Stimulated activated naive CD8-positive, alpha-beta T cell treated with anti-CD3 and anti-CD28 coated beads, Interleukin-15, amount 100 ng/mL, for 72 hours (primary cell): ENCODE results near the gene KRT79.

Experiments
- ATAC-seq: fragments of 150-1000 bp; cut with Tn5 transposase; 2 replicates; pipeline ENCODE4 v1.10.0; 2021; ENCODE audit warnings: mild to moderate bottlenecking, moderate library complexity
- DNase-seq, 2 donors: peaks; one replicate each; pipeline ENCODE4 v3.0.0; 2021 to 2022
- H3K27ac Mint-ChIP-seq, 2 donors: one replicate each; pipeline ENCODE4 v1.8.0; 2022; ENCODE audit warnings: mild to moderate bottlenecking in 2 of 2, mixed read lengths in 2 of 2, moderate library complexity in 2 of 2
- H3K27me3 Mint-ChIP-seq: one replicate; pipeline ENCODE4 v1.8.0; 2022; ENCODE audit warnings: mixed read lengths
- H3K4me1 Mint-ChIP-seq: one replicate; pipeline ENCODE4 v1.8.0; 2022; ENCODE audit warnings: mild to moderate bottlenecking, mixed read lengths
- H3K4me3 Mint-ChIP-seq, 2 donors: one replicate each; pipeline ENCODE4 v1.8.0; 2022; ENCODE audit warnings: mild to moderate bottlenecking in 2 of 2, mixed read lengths in 2 of 2, moderate library complexity in 1 of 2
- H3K9me3 Mint-ChIP-seq, 2 donors: one replicate each; pipeline ENCODE4 v1.8.0; 2022; ENCODE audit warnings: mixed read lengths in 2 of 2

KRT79 gene

GRCh38 chr12:52787324-52788191 lies 46.6 kb downstream of the KRT79 start:
- H3K9me3 Mint-ChIP-seq, result peaks cover 0 to 7% of the 10 kb centered on the region in 2 donors
- H3K27ac Mint-ChIP-seq, result no peak overlapping the region
- peaks cover 47% of the 10 kb centered on the region for H3K27me3 Mint-ChIP-seq
- no peak overlapping the region for H3K4me3 Mint-ChIP-seq
- H3K4me1 Mint-ChIP-seq, result peaks cover 33% of the 10 kb centered on the region
- DNase-seq, result no peak
- no peak for ATAC-seq

GRCh38 chr12:52784909-52785308 lies 49.2 kb downstream of the KRT79 start:
- H3K27me3 Mint-ChIP-seq, result peaks cover 29% of the 10 kb centered on the region
- ATAC-seq, result no peak
- no peak overlapping the region for H3K27ac Mint-ChIP-seq
- H3K4me3 Mint-ChIP-seq, result no peak overlapping the region
- peaks cover 0 to 7% of the 10 kb centered on the region in 2 donors for H3K9me3 Mint-ChIP-seq
- DNase-seq, result no peak
- H3K4me1 Mint-ChIP-seq, result peaks cover 11% of the 10 kb centered on the region

DNA sequence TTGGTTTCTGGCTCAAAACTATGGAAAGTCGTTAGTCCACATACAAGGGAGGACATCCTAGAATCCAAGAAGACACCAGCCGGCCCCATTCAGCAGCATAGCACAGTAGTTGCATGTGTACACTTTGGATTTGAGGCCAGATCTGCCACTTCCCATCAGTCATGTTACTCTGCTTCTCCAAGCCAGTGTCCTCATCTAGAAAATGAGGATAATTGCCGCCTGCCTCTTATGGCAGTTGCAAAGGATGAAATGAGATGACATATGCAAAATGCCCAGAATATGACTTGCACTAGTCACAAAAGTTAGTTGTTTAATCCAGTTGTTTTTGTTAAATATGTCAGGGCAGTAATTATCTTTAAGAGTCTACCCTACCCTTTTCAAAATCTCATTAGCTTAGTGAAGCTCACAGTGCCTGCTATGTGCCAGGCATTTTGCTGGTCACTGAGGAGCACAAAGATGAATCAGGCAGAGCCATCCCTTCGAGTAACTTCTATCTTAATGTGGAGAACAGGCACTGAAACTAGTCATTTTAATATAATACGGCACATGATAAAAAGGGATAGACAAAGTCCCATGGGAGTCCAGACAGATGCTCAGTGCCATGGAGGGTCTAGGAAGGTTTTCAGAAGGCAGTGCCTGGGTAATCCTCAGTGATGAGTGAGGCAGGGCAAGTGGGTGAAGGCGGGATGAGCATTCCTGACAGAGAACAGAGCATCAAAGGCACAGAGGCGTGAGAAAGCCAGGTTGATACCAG lies 50.4 kb downstream of the KRT79 start:
- Mint-ChIP-seq H3K27ac (no peak overlapping the region), H3K9me3 (peaks cover 0 to 7% of the 10 kb centered on the region in 2 donors), H3K27me3 (peaks cover 18% of the 10 kb centered on the region), H3K4me3 (no peak overlapping the region), H3K4me1 (no peaks in the 10 kb centered on the region)
- DNase-seq, result no peak
- ATAC-seq, result no peak

DNA sequence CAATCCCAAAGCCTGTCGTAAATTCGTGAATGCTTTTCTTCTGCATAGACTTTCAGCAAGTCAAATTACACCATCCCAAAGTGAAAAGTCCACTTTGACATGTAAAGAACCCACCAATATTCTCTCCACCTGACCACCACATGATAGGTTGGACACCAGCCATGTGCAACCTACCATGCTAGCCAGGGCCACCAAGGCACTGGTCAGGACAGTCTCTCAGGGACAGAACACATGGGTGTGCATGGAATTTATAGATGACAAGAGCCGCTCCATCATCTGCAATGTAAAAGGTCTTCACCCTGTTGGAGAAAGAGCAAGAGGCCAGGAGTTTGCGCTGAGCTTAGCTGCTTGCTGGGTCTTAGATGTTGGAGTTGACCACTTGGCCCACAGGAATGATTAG lies 51.6 kb downstream of the KRT79 start:
- Mint-ChIP-seq H3K4me1 (no peaks in the 10 kb centered on the region), H3K27me3 (peaks cover 12% of the 10 kb centered on the region), H3K9me3 (peaks cover 0 to 7% of the 10 kb centered on the region in 2 donors), H3K27ac (no peak overlapping the region), H3K4me3 (no peak overlapping the region)
- no peak for ATAC-seq
- DNase-seq, result no peak

- H3K4me3 Mint-ChIP-seq, result no peak overlapping the region
- no peak for DNase-seq
- ATAC-seq, result no peak
- no peak overlapping the region for H3K27ac Mint-ChIP-seq
- H3K9me3 Mint-ChIP-seq, result peaks cover 0 to 7% of the 10 kb centered on the region in 2 donors
- peaks cover 12% of the 10 kb centered on the region for H3K27me3 Mint-ChIP-seq
- H3K4me1 Mint-ChIP-seq, result no peaks in the 10 kb centered on the region
These were observed 52.6 kb downstream of the KRT79 start for GRCh38 chr12:52781399-52782082.

DNA sequence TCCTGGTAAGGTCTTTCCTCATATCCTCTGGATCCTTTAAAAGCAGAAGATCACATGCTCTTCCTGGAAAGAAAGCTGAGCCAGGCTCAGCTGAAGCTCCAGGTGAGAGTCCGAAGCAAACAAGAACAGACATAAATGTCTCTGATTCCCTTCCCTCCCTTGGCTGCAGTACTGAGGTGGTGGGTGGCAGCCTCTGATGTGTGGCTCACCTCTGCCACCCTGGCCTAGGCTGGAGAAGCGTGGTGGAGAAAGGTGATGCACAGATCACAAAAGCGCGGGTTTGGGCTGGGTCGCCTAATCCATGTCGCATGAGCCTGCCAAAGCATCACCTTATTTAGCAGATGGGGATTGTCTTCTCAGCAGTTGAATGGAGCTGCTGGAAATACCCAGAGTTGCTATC lies 54.2 kb downstream of the KRT79 start:
- no peak overlapping the region for H3K27ac Mint-ChIP-seq
- no peaks in the 10 kb centered on the region for H3K9me3 Mint-ChIP-seq

GRCh38 chr12:52778833-52779232 lies 55.3 kb downstream of the KRT79 start:
- Mint-ChIP-seq H3K4me1 (no peaks in the 10 kb centered on the region), H3K4me3 (no peak overlapping the region), H3K27me3 (no peaks in the 10 kb centered on the region), H3K27ac (no peak overlapping the region), H3K9me3 (no peaks in the 10 kb centered on the region)
- no peak for DNase-seq
- ATAC-seq, result no peak

More for the DNA sequence above, 54.2 kb downstream of the KRT79 start:
- Mint-ChIP-seq H3K4me1 (no peaks in the 10 kb centered on the region), H3K4me3 (no peak overlapping the region), H3K27me3 (peaks cover under 1% of the 10 kb centered on the region)
- no peak for ATAC-seq
- no peak for DNase-seq

- H3K4me1 Mint-ChIP-seq, result no peaks in the 10 kb centered on the region
- ATAC-seq (no peak), DNase-seq (no peak)
- H3K27ac Mint-ChIP-seq, result no peak overlapping the region
- H3K4me3 Mint-ChIP-seq, result no peak overlapping the region
- H3K9me3 Mint-ChIP-seq, result no peaks in the 10 kb centered on the region
- no peaks in the 10 kb centered on the region for H3K27me3 Mint-ChIP-seq
These were observed 56.5 kb downstream of the KRT79 start for GRCh38 chr12:52777566-52777965.

DNA sequence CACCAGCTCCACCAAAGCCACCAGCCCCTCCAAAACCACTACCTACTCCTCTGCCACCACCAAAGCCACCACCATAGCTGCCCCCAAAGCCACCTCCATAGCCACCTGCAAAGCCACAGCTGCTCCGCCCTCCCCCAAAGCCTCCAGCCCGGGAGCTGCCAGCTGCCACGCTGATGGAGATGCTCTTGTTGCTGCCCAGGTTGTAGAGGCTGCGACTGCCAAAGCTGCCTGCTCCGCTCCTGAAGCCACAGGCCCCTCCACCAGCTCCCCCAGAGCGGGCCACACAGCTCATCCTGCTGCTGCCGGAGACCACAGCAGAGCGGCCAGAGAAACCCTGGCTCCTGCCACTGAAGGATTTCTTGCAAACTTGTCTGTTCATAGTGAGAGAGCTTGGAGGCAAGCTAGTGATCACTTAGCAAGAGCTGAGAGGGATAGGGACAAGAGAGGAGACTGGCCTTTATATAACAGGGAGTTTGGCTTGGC lies 57.2 kb downstream of the KRT79 start, which contains the start of gene KRT76:
Gene KRT76 (minus strand): TSS at position 433 of the 483 bp plus-strand sequence. CDS start 54 bp downstream, at position 379.
- H3K4me3 Mint-ChIP-seq, result no peak within 1 kb of the TSS
- no peak within 1 kb of the TSS for H3K27ac Mint-ChIP-seq
- ATAC-seq, result no peak
- no peak for DNase-seq
- H3K9me3 Mint-ChIP-seq, result no peaks in the 10 kb centered on the region
- no peaks in the 10 kb centered on the region for H3K4me1 Mint-ChIP-seq
- no peaks in the 10 kb centered on the region for H3K27me3 Mint-ChIP-seq

DNA sequence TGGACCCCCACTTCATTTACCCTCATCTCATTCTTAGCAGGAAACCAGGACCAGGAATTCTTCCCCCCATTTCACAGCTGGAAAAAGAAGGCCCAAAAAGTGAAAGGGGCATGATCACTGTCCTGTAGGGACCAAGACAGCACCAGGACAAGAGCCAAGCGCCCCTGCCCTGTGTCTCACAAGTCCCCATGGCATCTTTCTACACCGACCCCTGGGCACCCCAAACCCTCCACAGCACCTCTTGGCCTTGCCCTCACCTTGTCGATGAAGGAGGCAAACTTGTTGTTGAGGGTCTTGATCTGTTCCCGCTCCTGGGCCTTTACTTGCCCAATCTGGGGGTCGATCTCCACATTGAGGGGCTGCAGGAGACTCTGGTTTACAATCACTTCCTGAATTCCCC lies 57.7 kb downstream of the KRT79 start:
- no peaks in the 10 kb centered on the region for H3K27me3 Mint-ChIP-seq

DNA sequence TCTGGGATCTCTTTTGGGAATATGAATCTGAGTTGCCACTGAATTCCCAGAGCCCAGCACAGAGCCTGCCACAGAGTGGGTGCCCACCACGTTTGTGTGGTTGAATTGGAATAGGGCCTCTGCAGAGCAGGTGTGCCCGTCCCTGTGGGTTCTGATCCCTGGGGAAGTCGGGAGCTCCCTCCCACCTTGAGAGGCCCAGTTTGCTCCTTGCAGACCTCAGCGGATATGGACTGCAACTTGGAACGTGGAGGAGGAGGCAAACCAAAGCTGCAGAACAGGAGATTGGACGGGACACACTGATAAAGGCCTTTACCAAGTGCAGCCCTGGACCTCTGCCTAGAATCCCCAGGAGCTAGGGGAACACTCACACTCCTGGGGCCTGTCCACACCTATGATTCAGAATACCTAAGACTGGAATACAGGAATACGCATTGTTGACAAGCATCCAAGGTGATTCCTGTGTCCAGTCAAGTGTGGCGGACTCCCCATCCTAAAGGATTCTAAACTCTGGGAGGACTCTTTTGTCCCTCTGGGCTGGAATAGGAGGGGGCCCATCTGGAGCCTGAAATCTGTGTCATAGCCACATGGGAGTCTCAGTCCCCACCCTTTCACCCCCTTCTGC lies 59.4 kb downstream of the KRT79 start:
- Mint-ChIP-seq H3K4me3 (no peak overlapping the region), H3K27me3 (no peaks in the 10 kb centered on the region), H3K4me1 (no peaks in the 10 kb centered on the region), H3K27ac (peak overlapping the region in 1 of 2 donors; percentile 72), H3K9me3 (no peaks in the 10 kb centered on the region)
- ATAC-seq (no peak), DNase-seq (no peak)

More for the DNA sequence above, 57.7 kb downstream of the KRT79 start:
- no peak for DNase-seq
- no peaks in the 10 kb centered on the region for H3K9me3 Mint-ChIP-seq
- H3K4me3 Mint-ChIP-seq, result no peak overlapping the region
- H3K4me1 Mint-ChIP-seq, result no peaks in the 10 kb centered on the region
- no peak overlapping the region for H3K27ac Mint-ChIP-seq
- ATAC-seq, result no peak

- no peaks in the 10 kb centered on the region for H3K9me3 Mint-ChIP-seq
- H3K27ac Mint-ChIP-seq, result no peak overlapping the region
These were observed 61.3 kb downstream of the KRT79 start for GRCh38 chr12:52772772-52773171.

GRCh38 chr12:52772188-52772587 lies 61.9 kb downstream of the KRT79 start:
- Mint-ChIP-seq H3K9me3 (no peaks in the 10 kb centered on the region), H3K4me3 (no peak overlapping the region), H3K27ac (no peak overlapping the region), H3K27me3 (no peaks in the 10 kb centered on the region), H3K4me1 (no peaks in the 10 kb centered on the region)
- DNase-seq, result no peak
- ATAC-seq, result no peak

More at GRCh38 chr12:52772772-52773171, 61.3 kb downstream of the KRT79 start:
- no peak overlapping the region for H3K4me3 Mint-ChIP-seq
- ATAC-seq, result no peak
- H3K27me3 Mint-ChIP-seq, result no peaks in the 10 kb centered on the region
- H3K4me1 Mint-ChIP-seq, result no peaks in the 10 kb centered on the region
- DNase-seq, result no peak

DNA sequence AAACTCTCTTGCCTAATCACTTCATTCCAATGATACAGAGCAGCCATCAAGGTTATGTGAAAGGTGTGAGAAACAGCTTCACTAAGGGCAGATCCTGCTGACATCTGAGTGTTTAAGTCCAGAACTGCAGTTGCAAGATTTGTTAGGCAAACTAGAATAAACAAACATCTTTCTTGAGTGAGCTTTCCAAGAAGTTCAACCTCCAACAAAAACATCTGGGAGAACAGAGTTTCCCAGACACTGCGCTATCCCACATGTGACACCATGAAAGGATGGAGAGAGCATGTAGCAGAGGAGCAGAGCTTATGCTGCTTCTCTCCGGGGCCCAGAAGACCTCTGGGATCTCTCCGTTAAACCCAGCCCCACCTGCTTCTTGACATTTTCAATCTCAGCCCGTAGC lies 62.6 kb downstream of the KRT79 start:
- Mint-ChIP-seq H3K27me3 (no peaks in the 10 kb centered on the region), H3K9me3 (no peaks in the 10 kb centered on the region), H3K4me3 (no peak overlapping the region), H3K4me1 (no peaks in the 10 kb centered on the region), H3K27ac (no peak overlapping the region)
- DNase-seq (no peak), ATAC-seq (no peak)
